NT2/D1 (cell line): ENCODE data around the gene EIF3B.

Experiments
- YY1 ChIP-seq: IDR thresholded peaks from 2 replicates; pipeline ENCODE4 v1.6.1; 2011; ENCODE audit not compliant: insufficient read length, insufficient read depth
- ZNF274 ChIP-seq: IDR thresholded peaks from 2 replicates; pipeline ENCODE4 v1.6.1; 2011; ENCODE audit warnings: mild to moderate bottlenecking, low read depth, low read length

GRCh38 chr7:2353936-2354185, 766 bp upstream of the EIF3B start:
- TF ChIP-seq YY1: no peak
- no peak for TF ChIP-seq ZNF274
